Esophagus squamous epithelium (tissue), 4 donors: Measurements from ENCODE around the gene HENMT1.

Experiments
- CTCF ChIP-seq, 6 experiments: fragments of 450-650 bp in 4 of 6; fragments of 200-600 bp in 2 of 6; sonication (generic) in 2 of 6; IDR thresholded peaks; one replicate each; pipeline ENCODE4 v1.5.1; 2016 to 2019; ENCODE audit warnings: antibody characterized with exemption in 6 of 6, mild to moderate bottlenecking in 4 of 6, moderate library complexity in 4 of 6
- POLR2A ChIP-seq, 4 donors: fragments of 450-650 bp; IDR thresholded peaks; one replicate each; pipeline ENCODE4 v1.6.1; 2017; ENCODE audit warnings: antibody characterized with exemption in 4 of 4, mild to moderate bottlenecking in 4 of 4, moderate library complexity in 3 of 4

DNA sequence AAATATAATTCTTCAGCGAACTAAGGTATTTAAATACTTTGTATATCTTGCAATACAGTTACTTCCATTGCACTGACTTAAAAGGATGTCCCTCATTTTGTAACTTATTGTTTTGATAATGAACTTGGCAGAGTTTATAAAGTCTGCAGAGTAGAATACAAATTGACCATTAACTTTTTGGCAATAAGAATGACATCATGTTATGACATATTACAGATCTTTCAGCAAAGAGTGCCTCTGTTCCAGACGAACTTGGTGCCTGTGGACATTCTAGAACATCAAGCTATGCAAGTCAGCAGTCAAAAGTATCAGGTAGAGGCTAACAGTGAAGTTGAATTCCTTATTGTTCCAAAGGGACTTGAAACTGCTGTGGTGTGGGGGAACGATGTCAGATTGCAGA, 32.9 kb downstream of the HENMT1 start:
- TF ChIP-seq CTCF (IDR thresholded peaks at IDR 0.05), result no peak
- TF ChIP-seq POLR2A (IDR thresholded peaks at IDR 0.05), result no peak
